Mesendoderm (in vitro differentiated cells): ENCODE data around the gene RHOH.
A peak's percentile ranks its signal among the peaks of the same experiment; 100 is the strongest.

Experiments used
- DNase-seq: peaks from one replicate; pipeline ENCODE4 v3.0.0; 2013
- H2AK5ac ChIP-seq: 2 replicates; pipeline ENCODE4 v1.6.1; 2013; ENCODE audit warnings: low read length, inconsistent platforms
- H2BK120ac ChIP-seq: 2 replicates; pipeline ENCODE4 v1.6.1; 2013; ENCODE audit warnings: low read depth, mild to moderate bottlenecking, low read length, moderate library complexity, mixed read lengths
- H2BK15ac ChIP-seq: replicated peaks from 2 replicates; pipeline ENCODE4 v1.6.1; 2013; ENCODE audit warnings: low read depth, mild to moderate bottlenecking, moderate library complexity
- H2BK5ac ChIP-seq: 2 replicates; pipeline ENCODE4 v1.6.1; 2013; ENCODE audit warnings: low read length, inconsistent platforms
- H3K18ac ChIP-seq: 2 replicates; pipeline ENCODE4 v1.6.1; 2013; ENCODE audit warnings: mild to moderate bottlenecking, low read length, mixed read lengths
- H3K23ac ChIP-seq: one replicate; pipeline ENCODE4 v1.6.1; 2013; ENCODE audit warnings: low read length
- H3K27ac ChIP-seq: 2 replicates; pipeline ENCODE4 v1.5.1; 2013; ENCODE audit warnings: low read depth, mild to moderate bottlenecking, inconsistent platforms, low read length, moderate library complexity
- H3K27me3 ChIP-seq: 2 replicates; pipeline ENCODE4 v1.6.1; 2013; ENCODE audit warnings: low read length, control low read depth, mild to moderate bottlenecking, inconsistent platforms; ENCODE audit not compliant: insufficient read depth, poor library complexity
- H3K36me3 ChIP-seq: 2 replicates; pipeline ENCODE4 v1.6.1; 2013; ENCODE audit warnings: low read length, inconsistent platforms; ENCODE audit not compliant: control insufficient read depth, insufficient read depth
- H3K4ac ChIP-seq: one replicate; pipeline ENCODE4 v1.6.1; 2013; ENCODE audit warnings: low read depth, mild to moderate bottlenecking, low read length, moderate library complexity
- H3K4me1 ChIP-seq: 2 replicates; pipeline ENCODE4 v1.6.1; 2013; ENCODE audit warnings: low read depth, low read length, inconsistent platforms; ENCODE audit not compliant: control insufficient read depth
- H3K4me2 ChIP-seq: 2 replicates; pipeline ENCODE4 v1.6.1; 2013; ENCODE audit warnings: low read length
- H3K4me3 ChIP-seq: 2 replicates; pipeline ENCODE4 v1.5.1; 2013; ENCODE audit warnings: mild to moderate bottlenecking, low read length
- H3K56ac ChIP-seq: one replicate; pipeline ENCODE4 v1.6.1; 2013; ENCODE audit warnings: low read length
- H3K79me1 ChIP-seq: 2 replicates; pipeline ENCODE4 v1.6.1; 2013; ENCODE audit warnings: low read length, inconsistent platforms
- H3K79me2 ChIP-seq: 2 replicates; pipeline ENCODE4 v1.6.1; 2013; ENCODE audit warnings: mild to moderate bottlenecking, low read length; ENCODE audit not compliant: control insufficient read depth, insufficient read depth
- H3K9ac ChIP-seq: 2 replicates; pipeline ENCODE4 v1.6.1; 2013; ENCODE audit warnings: low read length, inconsistent platforms
- H4K5ac ChIP-seq: one replicate; pipeline ENCODE4 v1.6.1; 2013; ENCODE audit warnings: low read length
- H4K8ac ChIP-seq: one replicate; pipeline ENCODE4 v1.6.1; 2013; ENCODE audit warnings: low read depth, mild to moderate bottlenecking, control low read depth, low read length, moderate library complexity
- WGBS: extraction: QIAGEN DNeasy Blood & Tissue Kit; methylation state at CpG from one replicate; pipeline ENCODE4 v1.1.7; 2013; ENCODE audit warnings: low lambda C conversion rate, missing lambda C conversion rate; ENCODE audit not compliant: insufficient coverage; ENCODE audit errors: extremely low coverage; 5-methylcytosine and 5-hydroxymethylcytosine counted together

Gene RHOH

DNA sequence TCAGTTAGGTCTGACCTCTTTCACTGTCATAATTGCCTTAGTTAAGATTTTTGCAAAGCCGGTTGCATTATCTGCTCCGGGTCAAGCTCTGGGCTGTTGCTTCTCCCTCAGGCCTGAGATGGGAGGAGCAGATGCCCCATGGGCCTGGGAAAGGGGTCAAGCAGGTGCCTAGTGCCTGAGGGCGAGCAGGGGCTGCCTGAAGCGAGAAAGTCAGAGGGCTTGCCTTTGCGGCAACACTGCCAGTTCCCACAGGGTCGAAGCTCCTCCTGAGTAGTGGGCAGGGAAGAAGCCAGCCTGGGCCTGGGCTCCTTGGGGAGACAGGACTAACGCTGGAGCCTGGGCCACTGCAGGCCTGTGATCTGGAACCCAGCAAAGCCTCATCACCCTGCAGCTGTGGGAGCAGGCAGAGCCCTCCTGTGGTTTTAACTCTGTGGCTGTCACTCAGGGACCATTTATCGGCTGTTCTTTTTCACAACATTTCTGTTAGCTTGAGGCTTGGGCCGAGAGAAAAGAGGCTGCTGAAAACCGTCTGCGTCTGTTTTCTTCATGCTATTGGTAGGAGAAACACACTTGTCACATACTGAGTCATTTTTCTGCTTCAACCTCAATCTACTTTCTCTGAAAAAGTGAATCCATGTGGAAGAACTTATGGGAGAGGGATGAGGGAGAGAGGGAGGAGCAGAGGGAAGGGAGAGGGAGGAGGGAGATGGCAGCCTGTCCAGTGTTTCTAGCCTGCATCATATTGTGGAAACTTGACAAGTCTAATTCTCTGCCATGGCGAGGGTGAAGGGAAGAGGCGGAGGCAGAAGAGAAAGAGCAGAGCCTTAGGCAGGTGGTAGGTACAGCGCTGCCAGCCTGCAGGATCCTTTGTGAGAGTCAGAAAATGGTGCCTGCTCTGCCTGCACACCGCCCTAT lies 68.4 kb downstream of the RHOH start:
- H3K4ac ChIP-seq: peak overlapping the region; percentile 21
- no peak overlapping the region for H4K8ac ChIP-seq
- H3K18ac ChIP-seq: peak overlapping the region; percentile 64
- H3K27ac ChIP-seq: peak overlapping the region; percentile 33
- H3K23ac ChIP-seq: no peak overlapping the region
- no peak overlapping the region for H3K56ac ChIP-seq
- no peak overlapping the region for H3K9ac ChIP-seq
- no peak overlapping the region for H2BK15ac ChIP-seq
- no CpG with 5 or more reads among the region's 15 CpGs for WGBS
- no peaks in the 10 kb centered on the region for H3K27me3 ChIP-seq
- no peaks in the 10 kb centered on the region for H3K79me2 ChIP-seq
- no peak overlapping the region for H2AK5ac ChIP-seq
- H3K4me3 ChIP-seq: no peak overlapping the region
- H3K36me3 ChIP-seq: no peaks in the 10 kb centered on the region
- peak overlapping the region; percentile 18 for H2BK5ac ChIP-seq
- H2BK120ac ChIP-seq: no peak overlapping the region
- no peak overlapping the region for H4K5ac ChIP-seq
- H3K4me1 ChIP-seq: peaks cover 2% of the 10 kb centered on the region
- H3K4me2 ChIP-seq: no peak overlapping the region
- no peaks in the 10 kb centered on the region for H3K79me1 ChIP-seq
- DNase-seq: peak; percentile 36

DNA sequence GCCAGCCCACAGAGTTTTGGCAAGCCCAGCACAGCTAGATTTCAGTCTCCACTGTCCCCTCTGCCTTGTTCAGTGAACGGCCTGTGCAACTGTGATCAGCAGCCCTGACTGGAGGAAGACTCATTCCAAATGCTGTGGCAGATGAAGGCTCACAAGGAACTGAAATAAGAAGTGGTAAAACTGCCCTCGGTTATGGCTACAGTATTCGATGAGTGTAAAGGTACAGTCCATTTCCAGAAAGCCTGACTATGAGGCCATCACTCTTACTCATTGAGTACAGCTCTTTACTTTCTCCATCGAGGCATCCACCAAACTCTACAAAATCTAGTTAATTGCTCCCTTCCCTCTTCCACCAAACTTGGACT lies 69.1 kb downstream of the RHOH start:
- Histone ChIP-seq H3K4me2 (no peak overlapping the region), H3K18ac (no peak overlapping the region), H3K27me3 (no peaks in the 10 kb centered on the region), H3K23ac (no peak overlapping the region), H2AK5ac (no peak overlapping the region), H3K27ac (no peak overlapping the region), H2BK120ac (no peak overlapping the region), H3K79me2 (no peaks in the 10 kb centered on the region), H3K4me1 (peaks cover 2% of the 10 kb centered on the region), H2BK15ac (no peak overlapping the region), H4K5ac (no peak overlapping the region), H3K4ac (no peak overlapping the region), H2BK5ac (peak overlapping the region; percentile 18), H3K4me3 (no peak overlapping the region), H3K36me3 (no peaks in the 10 kb centered on the region), H3K79me1 (no peaks in the 10 kb centered on the region), H4K8ac (no peak overlapping the region), H3K9ac (no peak overlapping the region), H3K56ac (no peak overlapping the region)
- no CpG with 5 or more reads among the region's 4 CpGs for WGBS
- DNase-seq: no peak

DNA sequence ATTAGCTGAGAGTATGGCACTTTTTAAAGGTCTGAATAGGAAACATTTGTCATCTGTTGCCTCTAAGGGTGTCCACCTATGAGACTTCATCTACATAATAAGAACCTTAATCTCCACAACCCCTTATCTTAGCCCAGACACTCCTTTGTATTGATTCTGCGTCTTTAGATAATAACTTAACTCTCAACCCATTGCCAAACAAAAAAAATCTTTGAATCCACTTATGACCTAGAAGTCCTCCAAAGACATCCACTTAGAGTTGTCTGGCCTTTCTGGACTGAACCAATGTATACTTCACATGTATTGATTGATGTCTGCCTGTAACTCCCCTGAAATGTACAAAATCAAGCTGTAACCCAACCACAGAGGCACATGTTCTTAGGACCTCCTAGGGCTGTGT lies 72.3 kb downstream of the RHOH start:
- Histone ChIP-seq H3K27ac (no peak overlapping the region), H3K4me3 (no peak overlapping the region), H2BK120ac (no peak overlapping the region), H2BK5ac (no peak overlapping the region), H3K4me2 (no peak overlapping the region), H2AK5ac (no peak overlapping the region), H3K36me3 (no peaks in the 10 kb centered on the region), H3K4ac (no peak overlapping the region), H3K4me1 (no peaks in the 10 kb centered on the region), H4K8ac (no peak overlapping the region), H3K79me2 (no peaks in the 10 kb centered on the region), H3K56ac (no peak overlapping the region), H3K23ac (no peak overlapping the region), H3K79me1 (no peaks in the 10 kb centered on the region), H3K18ac (no peak overlapping the region), H4K5ac (no peak overlapping the region), H2BK15ac (no peak overlapping the region), H3K9ac (no peak overlapping the region), H3K27me3 (no peaks in the 10 kb centered on the region)
- no peak for DNase-seq
- no CpG with 5 or more reads among the region's 1 CpG for WGBS

DNA sequence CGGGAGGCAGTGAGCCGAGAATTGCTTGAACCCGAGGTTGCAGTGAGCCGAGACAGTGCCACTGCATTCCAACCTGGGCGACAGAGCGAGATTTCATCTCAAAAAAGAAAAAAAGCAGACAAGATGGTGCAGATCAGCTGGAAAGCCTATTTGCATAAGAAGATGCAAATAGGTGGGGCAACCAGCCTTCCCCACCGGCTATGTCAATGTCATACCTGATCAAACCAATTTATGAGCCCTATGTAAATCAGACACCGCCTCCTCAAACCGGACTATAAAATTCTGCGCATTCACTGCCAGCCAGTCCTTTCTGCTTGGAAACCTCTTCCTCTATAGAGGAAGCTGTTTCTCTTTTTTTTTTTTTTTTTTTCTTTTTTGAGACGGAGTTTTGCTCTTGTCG lies 73.8 kb downstream of the RHOH start:
- Histone ChIP-seq H2BK15ac (no peak overlapping the region), H3K4me1 (no peaks in the 10 kb centered on the region), H3K4ac (no peak overlapping the region), H4K5ac (no peak overlapping the region), H3K4me2 (no peak overlapping the region), H3K27me3 (no peaks in the 10 kb centered on the region), H3K79me1 (no peaks in the 10 kb centered on the region), H2BK120ac (no peak overlapping the region), H4K8ac (no peak overlapping the region), H2AK5ac (no peak overlapping the region), H3K18ac (no peak overlapping the region), H3K36me3 (no peaks in the 10 kb centered on the region), H3K4me3 (no peak overlapping the region), H3K9ac (no peak overlapping the region), H3K23ac (no peak overlapping the region), H3K27ac (no peak overlapping the region), H3K79me2 (no peaks in the 10 kb centered on the region), H2BK5ac (no peak overlapping the region), H3K56ac (no peak overlapping the region)
- no CpG with 5 or more reads among the region's 12 CpGs for WGBS
- no peak for DNase-seq

DNA sequence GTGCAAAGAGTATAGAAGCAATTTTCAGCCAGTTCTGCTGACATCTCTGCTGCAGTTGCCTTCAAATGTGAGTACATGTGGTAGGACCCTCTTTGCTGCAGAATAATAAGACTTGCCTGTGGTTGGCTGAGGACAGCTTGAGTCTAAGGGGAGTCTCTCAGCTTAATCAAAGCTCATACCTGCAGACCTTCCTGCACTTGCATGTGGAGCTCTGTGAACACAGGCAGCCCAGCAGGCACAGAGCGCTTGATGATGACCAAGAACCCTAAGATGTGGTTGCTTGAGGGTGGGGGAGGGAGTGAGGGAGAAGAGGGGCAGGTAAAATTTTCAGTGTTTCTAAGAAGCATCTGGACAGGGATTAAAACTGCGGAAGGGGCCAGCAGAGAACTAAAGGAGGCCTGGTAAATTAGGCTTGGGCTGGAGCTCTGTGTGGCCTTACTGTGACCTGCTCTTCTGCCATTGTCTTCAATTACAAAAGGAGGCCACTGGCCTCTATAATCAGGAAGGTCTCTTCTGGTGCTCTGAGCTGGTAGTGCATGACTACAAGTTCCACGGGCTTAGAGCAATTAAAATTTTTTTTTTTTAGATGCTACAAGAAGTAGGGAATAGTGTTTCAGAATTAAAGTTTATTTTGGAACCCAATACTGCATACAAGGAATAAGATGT lies 78.4 kb downstream of the RHOH start:
- Histone ChIP-seq H3K27ac (no peak overlapping the region), H3K79me2 (no peaks in the 10 kb centered on the region), H3K4me3 (no peak overlapping the region), H3K4ac (no peak overlapping the region), H3K4me1 (no peaks in the 10 kb centered on the region), H3K79me1 (no peaks in the 10 kb centered on the region), H2BK5ac (no peak overlapping the region), H2BK15ac (no peak overlapping the region), H4K8ac (no peak overlapping the region), H3K18ac (no peak overlapping the region), H3K56ac (no peak overlapping the region), H3K27me3 (no peaks in the 10 kb centered on the region), H3K9ac (no peak overlapping the region), H3K23ac (no peak overlapping the region), H3K36me3 (no peaks in the 10 kb centered on the region), H4K5ac (no peak overlapping the region), H2AK5ac (no peak overlapping the region), H3K4me2 (no peak overlapping the region), H2BK120ac (no peak overlapping the region)
- WGBS: no CpG with 5 or more reads among the region's 3 CpGs
- no peak for DNase-seq
